ENCODE measurements around the gene MAGIX.

MAGIX gene

DNA sequence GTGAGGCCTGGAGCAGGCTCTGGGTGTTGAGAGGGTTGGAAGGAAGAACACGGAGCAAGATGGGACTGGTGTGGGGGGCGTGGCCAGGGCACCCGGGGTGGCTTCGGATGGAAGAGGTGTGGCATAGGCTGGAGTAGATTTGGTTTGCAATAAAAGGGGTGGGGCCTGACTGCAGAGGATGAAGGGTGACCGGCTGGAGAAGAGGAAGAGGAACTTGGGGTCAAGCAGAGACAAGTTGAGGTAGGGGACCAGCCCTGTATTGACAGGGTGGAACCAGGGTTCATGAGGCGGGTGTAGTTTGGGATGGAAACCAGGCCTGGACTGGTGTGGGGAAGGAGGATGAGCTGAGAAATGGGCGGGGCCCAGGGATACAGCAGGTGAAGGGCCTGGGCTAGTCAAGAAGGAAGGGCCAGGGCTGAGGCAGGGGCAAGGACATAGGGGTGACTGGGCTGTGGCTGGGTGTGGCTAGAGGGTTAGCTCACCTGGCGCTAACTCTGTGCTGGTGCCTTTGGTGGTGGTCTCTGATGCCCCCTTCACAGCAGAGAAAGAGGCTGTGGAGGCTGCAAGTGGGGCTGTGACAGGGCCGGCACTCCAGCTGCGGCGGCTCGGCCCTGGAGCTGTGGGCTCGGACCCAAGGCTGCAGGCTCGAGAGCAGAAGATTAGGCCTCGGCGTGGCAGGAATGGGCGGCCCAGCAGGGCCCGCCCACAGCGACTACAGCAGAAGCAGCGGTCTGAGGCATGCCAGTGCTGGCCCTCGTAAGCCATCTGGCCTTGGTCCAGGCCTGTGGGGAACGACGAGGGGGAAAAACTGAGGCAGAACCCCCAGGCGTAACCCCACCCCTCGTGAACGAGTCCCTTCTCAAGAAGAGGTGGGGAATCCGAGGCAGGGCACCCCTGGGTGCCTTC is 14.1 kb downstream of the MAGIX start:
- H3K4me3 ChIP-seq (ENCODE audit: low read length) = no peak overlapping the region
- peak; percentile 83 for DNase-seq (ENCODE audit: low read depth)
- no peak for TF ChIP-seq CTCF (IDR thresholded peaks at IDR 0.05; ENCODE audit: insufficient read depth, low read depth, low read length, missing control alignments)

DNA sequence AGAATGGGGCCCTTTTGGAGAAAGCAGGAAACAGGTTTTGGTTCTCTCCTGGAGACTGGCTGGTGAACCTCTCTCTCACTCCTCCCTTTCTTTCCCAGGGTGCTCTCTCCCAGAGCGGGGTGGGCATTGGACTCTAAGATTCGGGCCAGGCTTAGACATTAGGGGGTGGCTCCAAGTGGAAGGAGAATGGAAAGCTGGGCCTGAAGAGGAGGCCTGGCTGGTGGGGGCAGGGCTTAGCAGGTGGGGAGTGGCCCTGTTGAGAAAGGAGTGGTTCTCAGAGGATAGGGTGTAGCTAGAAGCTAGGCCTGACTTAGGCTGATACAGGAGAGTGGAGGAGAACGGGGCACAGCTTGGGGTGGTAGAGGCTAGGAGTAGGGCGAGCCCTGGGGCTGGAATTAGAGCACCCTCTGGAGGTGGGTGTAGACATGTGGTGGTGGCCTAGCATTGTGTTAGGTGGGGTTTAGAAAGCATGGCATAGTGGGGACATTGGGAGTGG is 14.8 kb downstream of the MAGIX start:
- H3K4me3 ChIP-seq (ENCODE audit: low read length) = no peak overlapping the region
- peak; percentile 64 for DNase-seq (ENCODE audit: low read depth)
- no peak for TF ChIP-seq CTCF (IDR thresholded peaks at IDR 0.05; ENCODE audit: insufficient read depth, low read depth, low read length, missing control alignments)

DNA sequence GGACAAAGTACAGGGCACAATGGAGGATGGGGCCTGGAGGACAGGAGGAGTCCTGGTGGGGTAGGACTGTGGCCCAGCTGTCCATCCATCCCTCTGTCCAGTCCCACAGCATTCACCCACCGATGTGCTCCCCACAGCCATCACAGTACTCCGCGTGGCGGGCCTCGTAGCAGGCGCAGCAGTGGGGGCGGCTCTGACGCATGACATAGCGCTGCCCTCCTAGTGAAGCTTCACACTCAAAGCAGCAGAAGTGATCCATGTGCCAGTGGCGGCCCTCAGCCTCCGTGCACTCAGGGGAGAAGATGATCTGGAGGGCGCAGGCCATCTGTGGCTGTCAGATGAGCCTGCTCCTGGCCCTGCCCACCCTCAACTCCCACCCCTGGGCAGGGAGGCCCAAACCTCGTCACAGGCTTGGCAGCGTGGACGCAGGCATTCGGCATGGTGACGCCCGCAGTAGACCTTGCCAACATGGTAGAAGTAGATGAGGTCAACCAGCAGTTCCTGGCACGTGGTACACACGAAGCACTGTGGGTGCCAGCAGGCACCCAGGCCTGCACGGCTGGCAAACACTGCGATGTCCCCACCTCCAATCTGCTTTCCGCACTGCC is 15.4 kb downstream of the MAGIX start:
- H3K4me3 ChIP-seq (ENCODE audit: low read length) = no peak overlapping the region
- TF ChIP-seq CTCF (IDR thresholded peaks at IDR 0.05; ENCODE audit: insufficient read depth, low read depth, low read length, missing control alignments) = no peak
- DNase-seq (ENCODE audit: low read depth) = no peak

DNA sequence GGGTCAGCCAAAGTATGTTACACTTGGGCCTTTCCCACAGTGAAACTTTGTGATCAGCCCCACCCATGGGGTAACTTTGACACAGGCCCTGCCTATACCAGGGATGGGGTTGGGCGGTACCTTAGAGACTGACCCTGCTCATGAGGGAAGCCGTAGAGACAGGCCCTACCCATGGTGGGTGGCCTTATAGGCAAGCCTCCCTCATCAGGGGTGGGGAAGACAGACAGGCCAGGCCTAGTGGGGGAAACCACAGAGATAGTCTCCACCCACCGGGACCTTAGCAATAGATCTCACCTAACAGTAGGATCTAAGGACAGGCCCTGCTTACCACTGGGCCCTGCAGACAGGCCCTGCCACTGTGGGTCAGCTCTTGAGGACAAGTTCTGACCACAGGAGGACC is 16.0 kb downstream of the MAGIX start:
- H3K4me3 ChIP-seq (ENCODE audit: low read length) = no peak overlapping the region
- no peak for DNase-seq (ENCODE audit: low read depth)
- TF ChIP-seq CTCF (IDR thresholded peaks at IDR 0.05; ENCODE audit: insufficient read depth, low read depth, low read length, missing control alignments) = no peak

GRCh38 chrX:49179358-49179757 is 16.8 kb downstream of the MAGIX start:
- no peak overlapping the region for H3K4me3 ChIP-seq (ENCODE audit: low read length)
- no peak for TF ChIP-seq CTCF (IDR thresholded peaks at IDR 0.05; ENCODE audit: insufficient read depth, low read depth, low read length, missing control alignments)
- no peak for DNase-seq (ENCODE audit: low read depth)

GRCh38 chrX:49183701-49184281 is 21.2 kb downstream of the MAGIX start:
- peak overlapping the region; percentile 43 for H3K4me3 ChIP-seq (ENCODE audit: low read length)
- TF ChIP-seq CTCF (IDR thresholded peaks at IDR 0.05; ENCODE audit: insufficient read depth, low read depth, low read length, missing control alignments) = no peak

More at GRCh38 chrX:49183701-49184281, 21.2 kb downstream of the MAGIX start:
- no peak for DNase-seq (ENCODE audit: low read depth)
